Sigmoid colon (tissue), 7 donors: ENCODE data around the gene ZNF652. TPM values are rescaled to one million over a fixed set of nuclear protein-coding genes. Genes with fewer than 3 reads are reported as not detected.

Experiments
- DNase-seq: peaks from one replicate; pipeline ENCODE4 v3.0.0-alpha.2; 2019
- H3K27ac ChIP-seq, 4 donors: fragments of 200-600 bp; sonication (generic); one replicate each; pipeline ENCODE4 v1.5.1; 2016 to 2019; ENCODE audit warnings: mild to moderate bottlenecking in 1 of 4
- H3K27me3 ChIP-seq, 3 donors: fragments of 200-600 bp; sonication (generic); one replicate each; pipeline ENCODE4 v1.5.1; 2019; ENCODE audit warnings: mild to moderate bottlenecking in 1 of 3
- H3K36me3 ChIP-seq, 4 donors: fragments of 200-600 bp; sonication (generic); one replicate each; pipeline ENCODE4 v1.5.1; 2016 to 2019
- H3K4me1 ChIP-seq, 4 donors: fragments of 200-600 bp; sonication (generic); one replicate each; pipeline ENCODE4 v1.5.1; 2017 to 2019
- H3K4me3 ChIP-seq, 4 donors: fragments of 200-600 bp; sonication (generic); one replicate each; pipeline ENCODE4 v1.5.1; 2017 to 2019; ENCODE audit warnings: mild to moderate bottlenecking in 2 of 4, moderate library complexity in 1 of 4
- H3K9me3 ChIP-seq, 4 donors: fragments of 200-600 bp in 3 of 4; sonication (generic) in 3 of 4; one replicate each; pipeline versions ENCODE4 v1.5.1 to v1.6.1; 2013 to 2019
- CTCF ChIP-seq, 4 experiments: fragments of 450-650 bp in 3 of 4; fragments of 200-600 bp in 1 of 4; IDR thresholded peaks; one replicate each; pipeline ENCODE4 v1.5.1; 2016 to 2019; ENCODE audit warnings: antibody characterized with exemption in 4 of 4, mild to moderate bottlenecking in 3 of 4, moderate library complexity in 2 of 4
- EP300 ChIP-seq, 4 donors: sonication (generic); formaldehyde crosslinking; IDR thresholded peaks; one replicate each; pipeline ENCODE4 v1.6.1; 2017; ENCODE audit warnings: antibody characterized with exemption in 4 of 4
- POLR2A ChIP-seq, 2 donors: fragments of 450-650 bp; IDR thresholded peaks; one replicate each; pipeline ENCODE4 v1.6.1; 2016; ENCODE audit warnings: antibody characterized with exemption in 2 of 2, mild to moderate bottlenecking in 2 of 2, moderate library complexity in 2 of 2
- POLR2AphosphoS5 ChIP-seq, 4 donors: sonication (generic); formaldehyde crosslinking; IDR thresholded peaks; one replicate each; pipeline ENCODE4 v1.6.1; 2017; ENCODE audit warnings: antibody characterized with exemption in 4 of 4
- WGBS, 2 donors: extraction: QIAGEN DNeasy Blood & Tissue Kit; methylation state at CpG; one replicate each; pipeline ENCODE4 v1.1.7; 2013; 5-methylcytosine and 5-hydroxymethylcytosine counted together
- intact Hi-C: fragments of 100-400 bp; cut with DNase I; formaldehyde crosslinking; loops from one replicate; pipeline ENCODE4 v1.15.1; 2023
- polyA plus RNA-seq, 3 donors: library from polyadenylated mRNA; stranded (reverse); fragments of 200-250 nt; gene quantifications; one replicate each; pipeline ENCODE4 v1.2.3, GENCODE V29; 2013
- total RNA-seq, 4 donors: library from RNA; depleted of rRNA; stranded (reverse); fragments of >200 nt; gene quantifications; one replicate each; pipeline ENCODE4 v1.1.0, GENCODE V29; 2016
- donor health status: healthy with polysubstance abuse.
- donor health status: Bipolar disorder and iron deficiency.
- donor health status: healthy.

Gene ZNF652
- total and polyA plus RNA-seq, 7 donors, result 12.9 to 134 (median 83.1) TPM

DNA sequence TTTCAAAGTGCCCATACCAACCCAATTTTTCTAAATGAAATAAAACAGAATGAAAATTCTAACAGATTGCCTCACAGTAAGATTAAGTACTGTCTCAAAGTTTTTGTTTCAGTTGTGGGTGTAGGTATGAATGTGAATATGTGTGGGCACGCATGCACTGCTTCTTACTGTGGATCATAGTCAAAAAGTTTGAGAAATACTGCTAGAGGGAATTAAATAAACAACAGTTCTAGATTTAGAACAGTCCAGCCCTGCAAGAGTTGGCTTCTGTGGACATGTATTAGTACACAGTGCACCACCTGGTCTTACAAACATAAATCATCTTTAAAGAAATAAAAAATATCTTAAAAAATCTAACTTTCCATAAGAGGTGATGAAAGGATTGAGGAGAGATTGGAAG is 8.4 kb downstream of the ZNF652 start:
- intact Hi-C loops, result no loop called here
- DNase-seq, result no peak
- TF ChIP-seq EP300 (IDR thresholded peaks at IDR 0.05) (no peak), POLR2AphosphoS5 (IDR thresholded peaks at IDR 0.05) (peak in 3 of 4 donors; percentile 39 to 67 (median 58)), CTCF (IDR thresholded peaks at IDR 0.05) (no peak)
- no peak overlapping the region for H3K4me3 ChIP-seq
- no peaks in the 10 kb centered on the region for H3K9me3 ChIP-seq
- WGBS, 2 donors, result 70 to 86% methylated on average over 1 of the region's 1 CpG
- H3K4me1 ChIP-seq, result peaks cover 0 to 87% (median 68%) of the 10 kb centered on the region in 4 donors
- H3K27ac ChIP-seq, result peak overlapping the region in 3 of 4 donors; percentile 60 to 76 (median 68)
- H3K36me3 ChIP-seq, result peaks cover 0 to 7% (median 0%) of the 10 kb centered on the region in 4 donors
- H3K27me3 ChIP-seq, result no peaks in the 10 kb centered on the region

DNA sequence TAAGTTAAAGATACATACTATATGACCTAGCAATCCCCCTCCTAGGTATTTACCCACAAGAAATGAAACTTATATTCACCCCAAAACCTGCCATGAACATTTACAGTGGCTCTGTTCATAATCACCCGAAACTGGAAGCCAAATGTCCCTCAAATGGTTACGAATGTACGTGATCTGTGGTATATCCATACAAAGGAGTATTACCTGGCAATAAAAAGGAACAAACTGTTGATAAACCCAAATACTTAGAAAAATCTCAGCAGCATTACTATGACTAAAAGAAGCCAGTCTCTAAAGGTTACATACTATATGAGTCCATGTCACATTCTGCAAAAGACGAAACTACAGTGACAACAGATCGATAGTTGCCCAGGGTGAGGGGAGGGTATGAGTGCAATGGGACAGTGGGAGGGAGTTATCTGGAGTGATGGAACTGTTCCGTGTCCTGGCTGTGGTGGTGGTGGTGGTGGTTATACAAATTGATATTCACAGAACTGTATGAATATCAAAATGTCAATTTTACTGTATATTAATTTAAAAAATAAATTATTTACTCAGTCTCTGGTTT is 9.4 kb downstream of the ZNF652 start:
- DNase-seq, result no peak
- Histone ChIP-seq H3K27ac (peak overlapping the region in 3 of 4 donors; percentile 60 to 76 (median 68)), H3K36me3 (peaks cover 0 to 7% (median 0%) of the 10 kb centered on the region in 4 donors), H3K27me3 (no peaks in the 10 kb centered on the region), H3K4me1 (peaks cover 0 to 81% (median 61%) of the 10 kb centered on the region in 4 donors), H3K4me3 (no peak overlapping the region), H3K9me3 (no peaks in the 10 kb centered on the region)
- TF ChIP-seq EP300 (IDR thresholded peaks at IDR 0.05), result no peak
- no peak for TF ChIP-seq POLR2AphosphoS5 (IDR thresholded peaks at IDR 0.05)
- WGBS, 2 donors, result 97 to 98% methylated on average over 6 of the region's 6 CpGs
- intact Hi-C loops, result no loop called here

GRCh38 chr17:49351572-49352140 is 10.4 kb downstream of the ZNF652 start:
- TF ChIP-seq POLR2A (IDR thresholded peaks at IDR 0.05) (no peak), POLR2AphosphoS5 (IDR thresholded peaks at IDR 0.05) (no peak), EP300 (IDR thresholded peaks at IDR 0.05) (no peak), CTCF (IDR thresholded peaks at IDR 0.05) (no peak)
- no peaks in the 10 kb centered on the region for H3K27me3 ChIP-seq
- 96 to 97% methylated on average over 3 of the region's 3 CpGs for WGBS, 2 donors
- DNase-seq, result no peak
- H3K27ac ChIP-seq, result peak overlapping the region in 1 of 4 donors; percentile 13
- no peak overlapping the region for H3K4me3 ChIP-seq
- intact Hi-C loops, result no loop called here
- H3K9me3 ChIP-seq, result no peaks in the 10 kb centered on the region
- H3K4me1 ChIP-seq, result peaks cover 0 to 71% (median 55%) of the 10 kb centered on the region in 4 donors
- peaks cover 0 to 7% (median 0%) of the 10 kb centered on the region in 4 donors for H3K36me3 ChIP-seq

- Histone ChIP-seq H3K4me1 (peaks cover 0 to 52% (median 46%) of the 10 kb centered on the region in 4 donors), H3K36me3 (peaks cover 0 to 7% (median 0%) of the 10 kb centered on the region in 4 donors), H3K9me3 (no peaks in the 10 kb centered on the region), H3K4me3 (no peak overlapping the region), H3K27me3 (no peaks in the 10 kb centered on the region), H3K27ac (no peak overlapping the region)
- TF ChIP-seq POLR2A (IDR thresholded peaks at IDR 0.05), result no peak
- no peak for TF ChIP-seq EP300 (IDR thresholded peaks at IDR 0.05)
- no peak for TF ChIP-seq POLR2AphosphoS5 (IDR thresholded peaks at IDR 0.05)
- TF ChIP-seq CTCF (IDR thresholded peaks at IDR 0.05), result no peak
- intact Hi-C loops, result no loop called here
- no peak for DNase-seq
These were observed 12.5 kb downstream of the ZNF652 start for GRCh38 chr17:49349541-49349940.

DNA sequence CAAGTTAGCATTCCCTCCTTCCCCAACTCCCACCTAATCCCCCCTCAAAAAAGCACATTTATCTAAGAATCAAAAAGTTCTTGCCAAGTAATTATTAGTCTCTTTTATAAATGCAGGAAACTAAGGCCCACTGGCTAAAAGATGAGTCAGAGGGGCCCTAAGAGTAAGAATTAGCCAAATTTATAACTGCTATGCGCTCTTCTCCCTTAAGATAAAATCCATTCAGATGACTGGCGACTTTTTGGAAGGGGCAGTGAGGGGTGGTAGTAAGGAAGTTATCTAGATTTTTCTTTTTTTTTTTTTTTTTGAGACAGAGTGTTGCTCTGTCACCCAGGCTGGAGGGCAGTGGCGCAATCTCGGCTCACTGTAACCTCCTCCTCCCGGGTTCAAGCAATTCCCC is 17.1 kb downstream of the ZNF652 start:
- TF ChIP-seq POLR2A (IDR thresholded peaks at IDR 0.05), result no peak
- no peak for TF ChIP-seq CTCF (IDR thresholded peaks at IDR 0.05)
- no peak for TF ChIP-seq EP300 (IDR thresholded peaks at IDR 0.05)
- no peak for TF ChIP-seq POLR2AphosphoS5 (IDR thresholded peaks at IDR 0.05)
- WGBS, 2 donors, result 74 to 81% methylated on average over 5 of the region's 5 CpGs
- H3K4me1 ChIP-seq, result peaks cover 0 to 59% (median 43%) of the 10 kb centered on the region in 4 donors
- DNase-seq, result no peak
- H3K27ac ChIP-seq, result no peak overlapping the region
- H3K27me3 ChIP-seq, result no peaks in the 10 kb centered on the region
- no peaks in the 10 kb centered on the region for H3K9me3 ChIP-seq
- H3K4me3 ChIP-seq, result no peak overlapping the region
- intact Hi-C loops, result no loop called here
- peaks cover 0 to 3% (median 0%) of the 10 kb centered on the region in 4 donors for H3K36me3 ChIP-seq
